ENCODE results near the gene SPATA9.

SPATA9 gene

GRCh38 chr5:95731571-95732554, 49.1 kb upstream of the SPATA9 start (continued):
- TF ChIP-seq, protein P1, sequence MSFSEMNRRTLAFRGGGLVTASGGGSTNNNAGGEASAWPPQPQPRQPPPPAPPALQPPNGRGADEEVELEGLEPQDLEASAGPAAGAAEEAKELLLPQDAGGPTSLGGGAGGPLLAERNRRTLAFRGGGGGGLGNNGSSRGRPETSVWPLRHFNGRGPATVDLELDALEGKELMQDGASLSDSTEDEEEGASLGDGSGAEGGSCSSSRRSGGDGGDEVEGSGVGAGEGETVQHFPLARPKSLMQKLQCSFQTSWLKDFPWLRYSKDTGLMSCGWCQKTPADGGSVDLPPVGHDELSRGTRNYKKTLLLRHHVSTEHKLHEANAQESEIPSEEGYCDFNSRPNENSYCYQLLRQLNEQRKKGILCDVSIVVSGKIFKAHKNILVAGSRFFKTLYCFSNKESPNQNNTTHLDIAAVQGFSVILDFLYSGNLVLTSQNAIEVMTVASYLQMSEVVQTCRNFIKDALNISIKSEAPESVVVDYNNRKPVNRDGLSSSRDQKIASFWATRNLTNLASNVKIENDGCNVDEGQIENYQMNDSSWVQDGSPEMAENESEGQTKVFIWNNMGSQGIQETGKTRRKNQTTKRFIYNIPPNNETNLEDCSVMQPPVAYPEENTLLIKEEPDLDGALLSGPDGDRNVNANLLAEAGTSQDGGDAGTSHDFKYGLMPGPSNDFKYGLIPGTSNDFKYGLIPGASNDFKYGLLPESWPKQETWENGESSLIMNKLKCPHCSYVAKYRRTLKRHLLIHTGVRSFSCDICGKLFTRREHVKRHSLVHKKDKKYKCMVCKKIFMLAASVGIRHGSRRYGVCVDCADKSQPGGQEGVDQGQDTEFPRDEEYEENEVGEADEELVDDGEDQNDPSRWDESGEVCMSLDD (tag by site-specific recombination; IDR thresholded peaks at IDR 0.05), result peak; percentile 41; the same call in 1 of the 2 replicates
- TF ChIP-seq SCRT2 (tag by site-specific recombination; IDR thresholded peaks at IDR 0.05) (peak; percentile 97), ZNF600 (tag by site-specific recombination; IDR thresholded peaks at IDR 0.05) (peak; percentile 94), ZFP37 (tag by site-specific recombination; IDR thresholded peaks at IDR 0.05) (peak; percentile 87; the same call in 1 of the 2 replicates), OSR2 (tag by site-specific recombination; IDR thresholded peaks at IDR 0.05) (no peak), ZBTB7A (tag by site-specific recombination; IDR thresholded peaks at IDR 0.05; ENCODE audit: low read depth) (peak; percentile 73; the same call in 1 of the 2 replicates), ZBTB11 (tag by site-specific recombination; conservative IDR thresholded peaks at IDR 0.05; ENCODE audit: low read depth) (peak; percentile 89), REPIN1 (tag by site-specific recombination; IDR thresholded peaks at IDR 0.05; ENCODE audit: low read depth) (0 out of 2 replicates have a peak, but pooled peaks have one; percentile 39), SALL2 (tag by site-specific recombination; IDR thresholded peaks at IDR 0.05; ENCODE audit: borderline replicate concordance) (no peak), ZNF692 (tag by site-specific recombination; IDR thresholded peaks at IDR 0.05) (0 out of 2 replicates have a peak, but pooled peaks have one; percentile 31), ZNF133 (tag by site-specific recombination; IDR thresholded peaks at IDR 0.05) (no peak), ZBTB48 (tag by site-specific recombination; IDR thresholded peaks at IDR 0.05) (peak; percentile 75), GLI4 (tag by site-specific recombination; IDR thresholded peaks at IDR 0.05) (no peak), BCL11B (tag by site-specific recombination; IDR thresholded peaks at IDR 0.05; ENCODE audit: low read depth) (no peak), ZBTB20 (tag by site-specific recombination; IDR thresholded peaks at IDR 0.05) (peak; percentile 79), ZNF561 (tag by site-specific recombination; IDR thresholded peaks at IDR 0.05; ENCODE audit: borderline replicate concordance) (no peak), ZNF777 (tag by site-specific recombination; IDR thresholded peaks at IDR 0.05; ENCODE audit: borderline replicate concordance) (peak; percentile 99), ZNF223 (tag by site-specific recombination; IDR thresholded peaks at IDR 0.05) (no peak), ZNF391 (tag by site-specific recombination; IDR thresholded peaks at IDR 0.05; ENCODE audit: borderline replicate concordance, low read depth) (0 out of 2 replicates have a peak, but pooled peaks have one; percentile 34)
- TF ChIP-seq, protein P2, sequence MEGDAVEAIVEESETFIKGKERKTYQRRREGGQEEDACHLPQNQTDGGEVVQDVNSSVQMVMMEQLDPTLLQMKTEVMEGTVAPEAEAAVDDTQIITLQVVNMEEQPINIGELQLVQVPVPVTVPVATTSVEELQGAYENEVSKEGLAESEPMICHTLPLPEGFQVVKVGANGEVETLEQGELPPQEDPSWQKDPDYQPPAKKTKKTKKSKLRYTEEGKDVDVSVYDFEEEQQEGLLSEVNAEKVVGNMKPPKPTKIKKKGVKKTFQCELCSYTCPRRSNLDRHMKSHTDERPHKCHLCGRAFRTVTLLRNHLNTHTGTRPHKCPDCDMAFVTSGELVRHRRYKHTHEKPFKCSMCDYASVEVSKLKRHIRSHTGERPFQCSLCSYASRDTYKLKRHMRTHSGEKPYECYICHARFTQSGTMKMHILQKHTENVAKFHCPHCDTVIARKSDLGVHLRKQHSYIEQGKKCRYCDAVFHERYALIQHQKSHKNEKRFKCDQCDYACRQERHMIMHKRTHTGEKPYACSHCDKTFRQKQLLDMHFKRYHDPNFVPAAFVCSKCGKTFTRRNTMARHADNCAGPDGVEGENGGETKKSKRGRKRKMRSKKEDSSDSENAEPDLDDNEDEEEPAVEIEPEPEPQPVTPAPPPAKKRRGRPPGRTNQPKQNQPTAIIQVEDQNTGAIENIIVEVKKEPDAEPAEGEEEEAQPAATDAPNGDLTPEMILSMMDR (tag by site-specific recombination; IDR thresholded peaks at IDR 0.05), result peak; percentile 59
- TF ChIP-seq, protein P3, sequence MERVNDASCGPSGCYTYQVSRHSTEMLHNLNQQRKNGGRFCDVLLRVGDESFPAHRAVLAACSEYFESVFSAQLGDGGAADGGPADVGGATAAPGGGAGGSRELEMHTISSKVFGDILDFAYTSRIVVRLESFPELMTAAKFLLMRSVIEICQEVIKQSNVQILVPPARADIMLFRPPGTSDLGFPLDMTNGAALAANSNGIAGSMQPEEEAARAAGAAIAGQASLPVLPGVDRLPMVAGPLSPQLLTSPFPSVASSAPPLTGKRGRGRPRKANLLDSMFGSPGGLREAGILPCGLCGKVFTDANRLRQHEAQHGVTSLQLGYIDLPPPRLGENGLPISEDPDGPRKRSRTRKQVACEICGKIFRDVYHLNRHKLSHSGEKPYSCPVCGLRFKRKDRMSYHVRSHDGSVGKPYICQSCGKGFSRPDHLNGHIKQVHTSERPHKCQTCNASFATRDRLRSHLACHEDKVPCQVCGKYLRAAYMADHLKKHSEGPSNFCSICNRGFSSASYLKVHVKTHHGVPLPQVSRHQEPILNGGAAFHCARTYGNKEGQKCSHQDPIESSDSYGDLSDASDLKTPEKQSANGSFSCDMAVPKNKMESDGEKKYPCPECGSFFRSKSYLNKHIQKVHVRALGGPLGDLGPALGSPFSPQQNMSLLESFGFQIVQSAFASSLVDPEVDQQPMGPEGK (tag by site-specific recombination; IDR thresholded peaks at IDR 0.05), result peak; percentile 77
